Kidney (tissue), 14 donors: Measurements from ENCODE around the gene CACNA1S. TPM values are rescaled to one million over a fixed set of nuclear protein-coding genes. Genes with fewer than 3 reads are reported as not detected.

ENCODE experiments used
- DNase-seq, 5 donors: peaks; one replicate each; pipeline ENCODE4 v3.0.0-alpha.2; 2013 to 2020
- FAIRE-seq: peaks from 2 replicates; lab custom pipeline; 2012; peaks lifted over from hg19 to GRCh38; lab: Jason Lieb, UNC
- H3K27ac ChIP-seq, 2 donors: one replicate each; pipeline ENCODE4 v1.7.0; 2013; ENCODE audit warnings: low read depth in 2 of 2, low read length in 2 of 2, inconsistent platforms in 1 of 2
- H3K27me3 ChIP-seq: one replicate; pipeline ENCODE4 v1.7.1; 2013; ENCODE audit warnings: low read length, inconsistent platforms; ENCODE audit not compliant: control insufficient read depth, insufficient read depth
- H3K36me3 ChIP-seq, 3 donors: one replicate each; pipeline versions ENCODE4 v1.7.0 to v1.7.1; 2013; ENCODE audit warnings: low read length in 3 of 3, control low read depth in 1 of 3, inconsistent platforms in 1 of 3; ENCODE audit not compliant: insufficient read depth in 3 of 3, control insufficient read depth in 2 of 3
- H3K4me1 ChIP-seq, 3 donors: one replicate each; pipeline versions ENCODE4 v1.7.0 to v1.7.1; 2013; ENCODE audit warnings: low read length in 3 of 3, inconsistent platforms in 1 of 3, low read depth in 1 of 3; ENCODE audit not compliant: control insufficient read depth in 2 of 3, insufficient read depth in 2 of 3
- H3K4me3 ChIP-seq, 3 donors: one replicate each; pipeline versions ENCODE4 v1.7.0 to v1.8.1; 2013; ENCODE audit warnings: low read length in 3 of 3, control low read depth in 1 of 3, inconsistent platforms in 1 of 3
- H3K9ac ChIP-seq, 3 donors: one replicate each; pipeline versions ENCODE4 v1.7.0 to v1.7.1; 2013; ENCODE audit warnings: low read length in 3 of 3, control low read depth in 1 of 3, inconsistent platforms in 1 of 3
- H3K9me3 ChIP-seq, 3 donors: one replicate each; pipeline versions ENCODE4 v1.7.0 to v1.7.1; 2013; ENCODE audit warnings: low read length in 3 of 3, control low read depth in 1 of 3, inconsistent platforms in 1 of 3; ENCODE audit not compliant: control insufficient read depth in 2 of 3, insufficient read depth in 1 of 3
- CTCF ChIP-seq: IDR thresholded peaks from 3 replicates; pipeline ENCODE4 v1.5.1; 2012; ENCODE audit warnings: mild to moderate bottlenecking, moderate library complexity, borderline replicate concordance; ENCODE audit not compliant: insufficient read depth; ENCODE audit errors: extremely low read depth
- intact Hi-C: fragments of 100-400 bp; cut with DNase I; formaldehyde crosslinking; loops from one replicate; pipeline ENCODE4 v1.11.1; 2022
- polyA plus RNA-seq: library from polyadenylated mRNA; stranded (reverse); fragments of 350-450 nt; fragmentation: Illumina TruSeq; extraction: RNeasy Lipid Tissue Mini Kit (QIAGEN cat#74804); gene quantifications from one replicate; pipeline ENCODE4 v1.2.3, GENCODE V29; 2014; ENCODE audit warnings: low read depth, low replicate concordance; ENCODE audit not compliant: insufficient read depth
- total RNA-seq: library from RNA; stranded (reverse); fragmentation: NEBNext Ultra II Directional; extraction: Animal tissue kit (Norgen Biotek cat#: 25700); gene quantifications from one replicate; pipeline ENCODE4 v1.2.1, GENCODE V29; 2021
- donor health status: control.
- donor health status: control.
- donor health status: control.
- donor health status: control.
- donor health status: control.
- donor health status: DM: yes; HTN: yes; CAD: no.
- donor health status: Normal renal cell carcinoma (clear cell type).

Gene CACNA1S
- total and polyA plus RNA-seq, 2 donors from 2014 or later = 0.41 TPM; not detected in 1

- no peak for FAIRE-seq
- H3K27me3 ChIP-seq = no peaks in the 10 kb centered on the region
- intact Hi-C loops = no loop called here
- H3K4me1 ChIP-seq = no peaks in the 10 kb centered on the region
- DNase-seq = peak in 2 of 5 donors; percentile 21 to 64
- H3K36me3 ChIP-seq = no peaks in the 10 kb centered on the region
- no peak overlapping the region for H3K4me3 ChIP-seq
- no peak overlapping the region for H3K9ac ChIP-seq
- no peaks in the 10 kb centered on the region for H3K9me3 ChIP-seq
- no peak for TF ChIP-seq CTCF
- no peak overlapping the region for H3K27ac ChIP-seq
Observed at GRCh38 chr1:201077116-201077515, 35.1 kb downstream of the CACNA1S start.

DNA sequence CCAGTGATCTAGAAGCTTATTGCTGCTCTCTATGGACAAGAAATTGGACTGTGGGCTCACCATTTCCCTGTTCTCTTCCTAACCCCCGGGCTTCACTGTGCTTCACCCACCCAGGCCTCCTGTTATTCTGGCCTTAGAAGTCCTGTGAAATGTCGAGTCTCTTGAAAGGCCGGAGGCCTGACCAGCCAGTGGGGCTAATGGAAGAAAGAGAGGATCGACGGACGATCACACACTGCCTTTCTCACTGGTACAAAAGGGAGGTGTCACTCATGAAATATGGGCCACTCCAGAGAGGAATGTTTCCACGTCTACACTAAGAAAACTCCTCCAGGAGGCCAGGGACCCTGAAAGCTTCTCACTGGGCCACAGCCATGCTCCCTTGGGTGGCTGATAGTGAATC is 36.1 kb downstream of the CACNA1S start:
- FAIRE-seq (no peak), DNase-seq (no peak)
- no peaks in the 10 kb centered on the region for H3K27me3 ChIP-seq
- H3K36me3 ChIP-seq = no peaks in the 10 kb centered on the region
- no peaks in the 10 kb centered on the region for H3K9me3 ChIP-seq
- intact Hi-C loops = no loop called here
- no peak overlapping the region for H3K9ac ChIP-seq
- no peaks in the 10 kb centered on the region for H3K4me1 ChIP-seq
- no peak overlapping the region for H3K4me3 ChIP-seq
- no peak for TF ChIP-seq CTCF
- H3K27ac ChIP-seq = no peak overlapping the region

DNA sequence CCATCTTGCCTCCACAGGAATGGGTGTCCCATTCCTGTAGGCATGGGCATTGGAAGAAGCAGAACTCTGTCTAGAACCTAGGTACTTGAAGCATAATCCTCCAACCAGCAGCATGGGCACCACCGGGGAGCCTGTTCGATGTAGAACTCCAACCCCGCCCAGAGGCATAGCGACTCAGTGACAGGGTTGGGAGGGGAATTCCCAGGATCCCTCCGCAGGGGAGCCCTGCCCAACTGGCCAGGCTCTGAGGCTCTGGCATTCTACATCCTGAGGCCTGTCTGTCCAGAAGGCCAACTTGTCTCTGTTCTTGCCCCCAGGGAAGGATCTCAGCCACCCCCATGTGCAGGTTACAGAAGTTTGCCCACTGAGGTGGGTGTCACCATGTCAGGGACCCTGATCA is 38.2 kb downstream of the CACNA1S start:
- TF ChIP-seq CTCF = no peak
- Histone ChIP-seq H3K9me3 (no peaks in the 10 kb centered on the region), H3K27me3 (no peaks in the 10 kb centered on the region), H3K4me3 (no peak overlapping the region), H3K36me3 (no peaks in the 10 kb centered on the region), H3K4me1 (no peaks in the 10 kb centered on the region), H3K9ac (no peak overlapping the region), H3K27ac (no peak overlapping the region)
- intact Hi-C loops = no loop called here
- FAIRE-seq (no peak), DNase-seq (no peak)

GRCh38 chr1:201072922-201073321 is 39.3 kb downstream of the CACNA1S start:
- Histone ChIP-seq H3K4me3 (no peak overlapping the region), H3K4me1 (no peaks in the 10 kb centered on the region), H3K27me3 (no peaks in the 10 kb centered on the region), H3K27ac (no peak overlapping the region), H3K9me3 (no peaks in the 10 kb centered on the region), H3K36me3 (no peaks in the 10 kb centered on the region), H3K9ac (no peak overlapping the region)
- TF ChIP-seq CTCF = no peak
- FAIRE-seq (no peak), DNase-seq (peak in 2 of 5 donors; percentile 44 to 87)
- intact Hi-C loops = no loop called here
